Neural cell (in vitro differentiated cells): ENCODE results near the gene CNST. TPM values are rescaled to one million over a fixed set of nuclear protein-coding genes. Genes with fewer than 3 reads are reported as not detected.

ENCODE experiments used
- H2AFZ ChIP-seq: fragments of 200-600, 300-800 bp; sonication (generic), shearing (Covaris generic); 2 replicates; pipeline ENCODE4 v1.6.0; 2014; ENCODE audit warnings: low read depth, mild to moderate bottlenecking, antibody characterized with exemption, low read length, moderate library complexity
- H3F3A ChIP-seq: fragments of 200-600 bp; shearing (Covaris generic); 2 replicates; pipeline ENCODE4 v1.6.1; 2016; ENCODE audit warnings: mild to moderate bottlenecking, moderate library complexity, mixed read lengths, antibody characterized with exemption, low read length; ENCODE audit not compliant: insufficient read depth, poor library complexity, severe bottlenecking
- H3K27ac ChIP-seq: fragments of 200-600, 300-800 bp; sonication (generic), shearing (Covaris generic); 2 replicates; pipeline ENCODE4 v1.5.1; 2014; ENCODE audit warnings: mild to moderate bottlenecking, low read length, moderate library complexity
- H3K27me3 ChIP-seq: fragments of 300-800, 200-600 bp; sonication (generic), shearing (Covaris generic); 2 replicates; pipeline ENCODE4 v1.6.0; 2014; ENCODE audit warnings: mild to moderate bottlenecking, low read depth, low read length, moderate library complexity; ENCODE audit not compliant: insufficient read depth
- H3K36me3 ChIP-seq: fragments of 300-800, 200-600 bp; sonication (generic), shearing (Covaris generic); 2 replicates; pipeline ENCODE4 v1.5.1; 2014; ENCODE audit warnings: mild to moderate bottlenecking, antibody characterized with exemption, low read length, moderate library complexity; ENCODE audit not compliant: insufficient read depth
- H3K4me2 ChIP-seq: fragments of 300-800, 200-600 bp; sonication (generic), shearing (Covaris generic); 2 replicates; pipeline ENCODE4 v1.6.0; 2014; ENCODE audit warnings: mild to moderate bottlenecking, low read length
- H3K4me3 ChIP-seq: fragments of 300-800, 200-600 bp; sonication (generic), shearing (Covaris generic); 2 replicates; pipeline ENCODE4 v1.5.1; 2014; ENCODE audit warnings: mild to moderate bottlenecking, low read length, moderate library complexity
- H3K79me2 ChIP-seq: fragments of 200-600 bp; shearing (Covaris generic); replicated peaks from 2 replicates; pipeline ENCODE4 v1.6.0; 2014; ENCODE audit warnings: mild to moderate bottlenecking, low read length, moderate library complexity; ENCODE audit not compliant: insufficient read depth
- H3K9ac ChIP-seq: fragments of 300-800, 200-600 bp; sonication (generic), shearing (Covaris generic); 2 replicates; pipeline ENCODE4 v1.6.1; 2016; ENCODE audit warnings: mild to moderate bottlenecking, low read length, mixed read lengths
- H3K9me2 ChIP-seq: fragments of 200-600 bp; shearing (Covaris generic); 2 replicates; pipeline ENCODE4 v1.6.1; 2016; ENCODE audit warnings: mild to moderate bottlenecking, low read length, mixed read lengths; ENCODE audit not compliant: insufficient read depth
- H3K9me3 ChIP-seq: fragments of 200-600, 300-800 bp; sonication (generic), shearing (Covaris generic); 2 replicates; pipeline ENCODE4 v1.6.1; 2016; ENCODE audit warnings: mild to moderate bottlenecking, mixed run types, low read length, moderate library complexity, mixed read lengths
- H4K20me1 ChIP-seq: fragments of 200-600 bp; shearing (Covaris generic); 2 replicates; pipeline ENCODE4 v1.6.1; 2016; ENCODE audit warnings: mild to moderate bottlenecking, mixed run types; ENCODE audit not compliant: insufficient read depth
- CTCF ChIP-seq: fragments of 450-650 bp; IDR thresholded peaks from 2 replicates; pipeline ENCODE4 v1.5.1; 2014; ENCODE audit warnings: antibody characterized with exemption, mild to moderate bottlenecking, moderate library complexity; ENCODE audit not compliant: poor library complexity, severe bottlenecking
- EP300 ChIP-seq: fragments of 450-650 bp; conservative IDR thresholded peaks from 2 replicates; pipeline ENCODE4 v1.6.1; 2014; ENCODE audit warnings: antibody characterized with exemption, mild to moderate bottlenecking, moderate library complexity; ENCODE audit not compliant: poor library complexity, severe bottlenecking
- EZH2 ChIP-seq: fragments of 200-600, 300-800 bp; shearing (Covaris generic), sonication (generic); IDR thresholded peaks from 2 replicates; pipeline ENCODE4 v1.6.1; 2014; ENCODE audit warnings: antibody characterized with exemption, low read length, borderline replicate concordance, mild to moderate bottlenecking; ENCODE audit not compliant: insufficient read depth, poor library complexity, severe bottlenecking
- MXI1 ChIP-seq: fragments of 450-650 bp; conservative IDR thresholded peaks from 2 replicates; pipeline ENCODE4 v1.6.1; 2014; ENCODE audit warnings: antibody characterized with exemption, mild to moderate bottlenecking; ENCODE audit not compliant: poor library complexity, severe bottlenecking
- POLR2AphosphoS5 ChIP-seq: IDR thresholded peaks from 2 replicates; pipeline ENCODE4 v1.6.1; 2012
- RAD21 ChIP-seq: fragments of 450-650 bp; conservative IDR thresholded peaks from 2 replicates; pipeline ENCODE4 v1.6.1; 2014; ENCODE audit warnings: antibody characterized with exemption, mild to moderate bottlenecking, moderate library complexity
- REST ChIP-seq: IDR thresholded peaks from 2 replicates; pipeline ENCODE4 v1.6.1; 2012; ENCODE audit warnings: borderline replicate concordance
- SMC3 ChIP-seq: fragments of 450-650 bp; conservative IDR thresholded peaks from 2 replicates; pipeline ENCODE4 v1.6.1; 2014; ENCODE audit warnings: antibody characterized with exemption, mild to moderate bottlenecking, moderate library complexity; ENCODE audit not compliant: poor library complexity
- TAF1 ChIP-seq: IDR thresholded peaks from 2 replicates; pipeline ENCODE4 v1.6.1; 2012; ENCODE audit warnings: low read depth
- polyA plus RNA-seq: library from polyadenylated mRNA; depleted of rRNA; stranded (reverse); fragments of >200 nt; gene quantifications from 2 replicates; pipeline ENCODE4 v1.2.3, GENCODE V29; 2014

CNST gene
- polyA plus RNA-seq, 1 donor from 2014 or later: 26.3 TPM

- no peak for TF ChIP-seq TAF1
- TF ChIP-seq EZH2: no peak
- TF ChIP-seq SMC3: no peak
- no peak for TF ChIP-seq POLR2AphosphoS5
- no peak for TF ChIP-seq RAD21
- TF ChIP-seq CTCF: no peak
- TF ChIP-seq MXI1: no peak
- TF ChIP-seq REST: no peak
- TF ChIP-seq EP300: no peak
- Histone ChIP-seq H3F3A (no peaks in the 10 kb centered on the region), H3K9me2 (no peaks in the 10 kb centered on the region), H3K79me2 (no peaks in the 10 kb centered on the region), H3K9ac (no peak overlapping the region), H2AFZ (no peak overlapping the region), H3K36me3 (no peaks in the 10 kb centered on the region), H4K20me1 (no peaks in the 10 kb centered on the region), H3K4me2 (no peak overlapping the region), H3K9me3 (no peaks in the 10 kb centered on the region), H3K27me3 (no peaks in the 10 kb centered on the region), H3K27ac (no peak overlapping the region), H3K4me3 (no peak overlapping the region)
Observed at GRCh38 chr1:246674049-246674448, 107.8 kb downstream of the CNST start.

- no peaks in the 10 kb centered on the region for H3F3A ChIP-seq
- no peak overlapping the region for H3K27ac ChIP-seq
- H3K9me2 ChIP-seq: no peaks in the 10 kb centered on the region
- no peaks in the 10 kb centered on the region for H3K79me2 ChIP-seq
- no peak overlapping the region for H3K4me2 ChIP-seq
- no peak for TF ChIP-seq TAF1
- H4K20me1 ChIP-seq: no peaks in the 10 kb centered on the region
- no peaks in the 10 kb centered on the region for H3K36me3 ChIP-seq
- no peak overlapping the region for H3K4me3 ChIP-seq
- H2AFZ ChIP-seq: no peak overlapping the region
- H3K27me3 ChIP-seq: no peaks in the 10 kb centered on the region
- H3K9ac ChIP-seq: no peak overlapping the region
- no peaks in the 10 kb centered on the region for H3K9me3 ChIP-seq
Observed at GRCh38 chr1:246677842-246678241, 111.6 kb downstream of the CNST start.
